HG03175 (cell line): ENCODE results near the gene RXRA.

Experiments
- ATAC-seq: cut with Tn5 transposase; IDR thresholded peaks from one replicate; pipeline ENCODE4 v1.9.1; 2021; ENCODE audit warnings: mild to moderate bottlenecking, moderate library complexity; ENCODE audit not compliant: unreplicated experiment

Gene RXRA

GRCh38 chr9:134460206-134460605, 134.0 kb downstream of the RXRA start:
- no peak for ATAC-seq

- ATAC-seq = no peak
Measured at GRCh38 chr9:134460896-134461295, 134.6 kb downstream of the RXRA start.

- no peak for ATAC-seq
Measured at GRCh38 chr9:134461426-134461982, 135.2 kb downstream of the RXRA start.

GRCh38 chr9:134462318-134462717, 136.1 kb downstream of the RXRA start:
- ATAC-seq = no peak

GRCh38 chr9:134463280-134463679, 137.0 kb downstream of the RXRA start:
- ATAC-seq = no peak

GRCh38 chr9:134466869-134467616, 140.8 kb downstream of the RXRA start:
- ATAC-seq = no peak

- no peak for ATAC-seq
Measured at GRCh38 chr9:134468358-134468757, 142.1 kb downstream of the RXRA start.

GRCh38 chr9:134469041-134469875, 143.0 kb downstream of the RXRA start:
- no peak for ATAC-seq

- ATAC-seq = no peak
Measured at GRCh38 chr9:134472256-134472655, 146.0 kb downstream of the RXRA start.

- ATAC-seq = no peak
Measured at GRCh38 chr9:134473141-134474054, 147.1 kb downstream of the RXRA start.

GRCh38 chr9:134474055-134474370, 147.8 kb downstream of the RXRA start:
- no peak for ATAC-seq

- no peak for ATAC-seq
Measured at GRCh38 chr9:134475011-134475790, 148.9 kb downstream of the RXRA start.

- ATAC-seq = no peak
Measured at GRCh38 chr9:134476272-134476941, 150.2 kb downstream of the RXRA start.

GRCh38 chr9:134476942-134477335, 150.7 kb downstream of the RXRA start:
- no peak for ATAC-seq

GRCh38 chr9:134477342-134477925, 151.2 kb downstream of the RXRA start:
- no peak for ATAC-seq

- ATAC-seq = no peak
Measured at GRCh38 chr9:134477927-134478326, 151.7 kb downstream of the RXRA start.

- ATAC-seq = no peak
Measured at GRCh38 chr9:134481762-134482161, 155.5 kb downstream of the RXRA start.

- ATAC-seq = no peak
Measured at GRCh38 chr9:134482226-134482625, 156.0 kb downstream of the RXRA start.
